HepG2 (cell line): ENCODE data around the gene SLC35B2.

Experiments used
- CREM ChIP-seq, 2 experiments: sonication (generic) in 1 of 2; formaldehyde crosslinking in 1 of 2; IDR thresholded peaks; 2 replicates each; pipeline versions ENCODE4 v1.4.0 to v1.6.1; 2016 to 2020; ENCODE audit warnings: antibody characterized with exemption in 1 of 2, mild to moderate bottlenecking in 1 of 2, missing genetic modification reagents in 1 of 2
- GATAD2A ChIP-seq: IDR thresholded peaks from 2 replicates; pipeline ENCODE4 v1.6.1; 2016
- POLR2A ChIP-seq, 2 experiments: IDR thresholded peaks; 2 replicates each; pipeline ENCODE4 v1.6.1; 2011; ENCODE audit warnings: low read depth in 2 of 2, low read length in 2 of 2, mild to moderate bottlenecking in 1 of 2, moderate library complexity in 1 of 2; ENCODE audit not compliant: insufficient read depth in 1 of 2
- SETDB1 ChIP-seq: sonication (generic); formaldehyde crosslinking; IDR thresholded peaks from 2 replicates; pipeline ENCODE4 v1.5.1; 2020; ENCODE audit warnings: missing genetic modification reagents, mild to moderate bottlenecking, borderline replicate concordance
- SP2 ChIP-seq: sonication (generic); formaldehyde crosslinking; IDR thresholded peaks from 2 replicates; pipeline ENCODE4 v1.5.1; 2020; ENCODE audit warnings: mild to moderate bottlenecking, missing genetic modification reagents
- ZNF431 ChIP-seq: sonication (generic); formaldehyde crosslinking; IDR thresholded peaks from 2 replicates; pipeline ENCODE4 v1.9.0; 2022; ENCODE audit warnings: missing genetic modification reagents, low read depth, mild to moderate bottlenecking, borderline replicate concordance
- TF ChIP-seq, protein P1 (sequence below): IDR thresholded peaks from 2 replicates; pipeline ENCODE4 v1.4.0; 2020; ENCODE audit warnings: mild to moderate bottlenecking, missing genetic modification reagents

DNA sequence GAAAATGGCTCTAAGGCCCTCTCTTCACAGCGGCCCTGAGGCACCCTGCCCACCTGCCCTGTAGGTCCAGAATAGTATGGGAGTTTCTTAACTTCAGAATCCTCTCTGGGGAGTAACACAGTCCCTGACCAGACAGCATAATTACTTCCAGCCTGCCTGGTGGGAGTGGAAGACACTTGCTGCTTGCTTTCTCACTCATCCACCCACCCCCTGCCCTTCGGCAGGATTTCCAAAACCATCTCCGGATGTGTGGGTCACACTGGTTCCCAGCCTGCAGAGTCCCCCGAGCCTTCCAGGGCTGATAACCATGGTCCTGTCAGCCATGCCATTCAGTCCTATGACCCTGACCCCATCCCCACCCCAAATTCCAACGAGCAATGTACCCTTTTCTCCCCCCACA is 28.5 kb downstream of the SLC35B2 start:
- TF ChIP-seq ZNF431 (no peak), CREM (IDR thresholded peaks at IDR 0.05) (no peak), CREM (CRISPR knock-in tag; IDR thresholded peaks at IDR 0.05) (no peak), SETDB1 (CRISPR knock-in tag) (no peak), POLR2A (IDR thresholded peaks at IDR 0.05; ENCODE audit: insufficient read depth in 1 of 2, low read depth in 2 of 2, low read length in 2 of 2) (no peak), SP2 (CRISPR knock-in tag) (no peak), GATAD2A (CRISPR knock-in tag) (no peak)
- TF ChIP-seq, protein P1, sequence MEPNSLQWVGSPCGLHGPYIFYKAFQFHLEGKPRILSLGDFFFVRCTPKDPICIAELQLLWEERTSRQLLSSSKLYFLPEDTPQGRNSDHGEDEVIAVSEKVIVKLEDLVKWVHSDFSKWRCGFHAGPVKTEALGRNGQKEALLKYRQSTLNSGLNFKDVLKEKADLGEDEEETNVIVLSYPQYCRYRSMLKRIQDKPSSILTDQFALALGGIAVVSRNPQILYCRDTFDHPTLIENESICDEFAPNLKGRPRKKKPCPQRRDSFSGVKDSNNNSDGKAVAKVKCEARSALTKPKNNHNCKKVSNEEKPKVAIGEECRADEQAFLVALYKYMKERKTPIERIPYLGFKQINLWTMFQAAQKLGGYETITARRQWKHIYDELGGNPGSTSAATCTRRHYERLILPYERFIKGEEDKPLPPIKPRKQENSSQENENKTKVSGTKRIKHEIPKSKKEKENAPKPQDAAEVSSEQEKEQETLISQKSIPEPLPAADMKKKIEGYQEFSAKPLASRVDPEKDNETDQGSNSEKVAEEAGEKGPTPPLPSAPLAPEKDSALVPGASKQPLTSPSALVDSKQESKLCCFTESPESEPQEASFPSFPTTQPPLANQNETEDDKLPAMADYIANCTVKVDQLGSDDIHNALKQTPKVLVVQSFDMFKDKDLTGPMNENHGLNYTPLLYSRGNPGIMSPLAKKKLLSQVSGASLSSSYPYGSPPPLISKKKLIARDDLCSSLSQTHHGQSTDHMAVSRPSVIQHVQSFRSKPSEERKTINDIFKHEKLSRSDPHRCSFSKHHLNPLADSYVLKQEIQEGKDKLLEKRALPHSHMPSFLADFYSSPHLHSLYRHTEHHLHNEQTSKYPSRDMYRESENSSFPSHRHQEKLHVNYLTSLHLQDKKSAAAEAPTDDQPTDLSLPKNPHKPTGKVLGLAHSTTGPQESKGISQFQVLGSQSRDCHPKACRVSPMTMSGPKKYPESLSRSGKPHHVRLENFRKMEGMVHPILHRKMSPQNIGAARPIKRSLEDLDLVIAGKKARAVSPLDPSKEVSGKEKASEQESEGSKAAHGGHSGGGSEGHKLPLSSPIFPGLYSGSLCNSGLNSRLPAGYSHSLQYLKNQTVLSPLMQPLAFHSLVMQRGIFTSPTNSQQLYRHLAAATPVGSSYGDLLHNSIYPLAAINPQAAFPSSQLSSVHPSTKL (CRISPR knock-in tag): no peak
